Glutamatergic neuron (in vitro differentiated cells): ENCODE data around the gene SRPRB. TPM values are rescaled to one million over a fixed set of nuclear protein-coding genes. Genes with fewer than 3 reads are reported as not detected.

Experiments
- DNase-seq: peaks from one replicate; pipeline ENCODE4 v3.0.0; 2022
- H3K27ac Mint-ChIP-seq: one replicate; pipeline ENCODE4 v1.8.0; 2020; ENCODE audit warnings: mild to moderate bottlenecking, mixed read lengths, inconsistent platforms; ENCODE audit not compliant: unreplicated experiment
- H3K27me3 Mint-ChIP-seq: one replicate; pipeline ENCODE4 v1.8.0; 2020; ENCODE audit warnings: mild to moderate bottlenecking, moderate library complexity, mixed read lengths, inconsistent platforms; ENCODE audit not compliant: unreplicated experiment
- H3K36me3 Mint-ChIP-seq: one replicate; pipeline ENCODE4 v1.8.0; 2020; ENCODE audit warnings: mild to moderate bottlenecking, mixed read lengths, inconsistent platforms; ENCODE audit not compliant: unreplicated experiment
- H3K4me1 Mint-ChIP-seq: one replicate; pipeline ENCODE4 v1.8.0; 2020; ENCODE audit warnings: mild to moderate bottlenecking, low read depth, mixed read lengths, inconsistent platforms; ENCODE audit not compliant: unreplicated experiment
- H3K4me3 Mint-ChIP-seq: one replicate; pipeline ENCODE4 v1.8.0; 2020; ENCODE audit warnings: mild to moderate bottlenecking, mixed read lengths, inconsistent platforms; ENCODE audit not compliant: unreplicated experiment
- H3K9me3 Mint-ChIP-seq: one replicate; pipeline ENCODE4 v1.8.0; 2020; ENCODE audit warnings: mild to moderate bottlenecking, moderate library complexity, mixed read lengths, inconsistent platforms; ENCODE audit not compliant: unreplicated experiment
- CTCF ChIP-seq: fragments of 200-600 bp; sonication (generic); IDR thresholded peaks from one replicate; pipeline ENCODE4 v1.5.0; 2021; ENCODE audit not compliant: partially characterized antibody, unreplicated experiment
- total RNA-seq: library from RNA; stranded (reverse); fragmentation: NEBNext Ultra II Directional; extraction: Animal tissue kit (Norgen Biotek cat#: 25700); gene quantifications from one replicate; pipeline ENCODE4 v1.2.1, GENCODE V29; 2021; ENCODE audit not compliant: unreplicated experiment

The SRPRB gene
- total RNA-seq, 1 donor from 2014 or later: 47.2 TPM

GRCh38 chr3:133849346-133849745 is 43.7 kb downstream of the SRPRB start:
- Mint-ChIP-seq H3K27ac (no peak overlapping the region), H3K4me1 (peaks cover 2% of the 10 kb centered on the region), H3K4me3 (no peak overlapping the region), H3K9me3 (peaks cover 17% of the 10 kb centered on the region), H3K36me3 (peaks cover 5% of the 10 kb centered on the region), H3K27me3 (peaks cover 7% of the 10 kb centered on the region)
- DNase-seq: no peak
- no peak for TF ChIP-seq CTCF

GRCh38 chr3:133850034-133850433 is 44.4 kb downstream of the SRPRB start:
- Mint-ChIP-seq H3K9me3 (peaks cover 17% of the 10 kb centered on the region), H3K4me3 (no peak overlapping the region), H3K4me1 (peaks cover 2% of the 10 kb centered on the region), H3K27ac (no peak overlapping the region), H3K36me3 (peaks cover 5% of the 10 kb centered on the region), H3K27me3 (peaks cover 7% of the 10 kb centered on the region)
- no peak for TF ChIP-seq CTCF
- DNase-seq: no peak

- Mint-ChIP-seq H3K27ac (no peak overlapping the region), H3K27me3 (peaks cover 7% of the 10 kb centered on the region), H3K4me3 (no peak overlapping the region), H3K9me3 (peaks cover 17% of the 10 kb centered on the region), H3K4me1 (peaks cover 3% of the 10 kb centered on the region), H3K36me3 (peaks cover 5% of the 10 kb centered on the region)
- no peak for DNase-seq
- TF ChIP-seq CTCF: no peak
Observed at GRCh38 chr3:133851266-133851906, 45.8 kb downstream of the SRPRB start.

- DNase-seq: no peak
- Mint-ChIP-seq H3K36me3 (peaks cover 5% of the 10 kb centered on the region), H3K27me3 (peaks cover 7% of the 10 kb centered on the region), H3K9me3 (peaks cover 17% of the 10 kb centered on the region), H3K27ac (no peak overlapping the region), H3K4me1 (peaks cover 5% of the 10 kb centered on the region), H3K4me3 (no peak overlapping the region)
- no peak for TF ChIP-seq CTCF
Observed at GRCh38 chr3:133851931-133852330, 46.3 kb downstream of the SRPRB start.

GRCh38 chr3:133853063-133853924 is 47.7 kb downstream of the SRPRB start:
- H3K36me3 Mint-ChIP-seq: peaks cover 5% of the 10 kb centered on the region
- H3K9me3 Mint-ChIP-seq: peaks cover 17% of the 10 kb centered on the region
- no peak for DNase-seq
- H3K27me3 Mint-ChIP-seq: peaks cover 7% of the 10 kb centered on the region
- TF ChIP-seq CTCF: no peak
- H3K27ac Mint-ChIP-seq: no peak overlapping the region
- peaks cover 5% of the 10 kb centered on the region for H3K4me1 Mint-ChIP-seq
- no peak overlapping the region for H3K4me3 Mint-ChIP-seq
